Neural progenitor cell (in vitro differentiated cells): ENCODE results near the gene NOTCH2NLA.
"Not testable (repeated sequence)": the region's sequence is repeated elsewhere in the genome, so short reads cannot be mapped to it uniquely, and the experiment has no call there.

ENCODE experiments used
- CTCF ChIP-seq: fragments of 200-600 bp; sonication (generic); IDR thresholded peaks from 2 replicates; pipeline ENCODE4 v1.5.1; 2017; ENCODE audit warnings: antibody characterized with exemption, mild to moderate bottlenecking
- EZH2 ChIP-seq: fragments of 200-600 bp; sonication (generic); IDR thresholded peaks from 2 replicates; pipeline ENCODE4 v1.6.1; 2017; ENCODE audit warnings: antibody characterized with exemption, mild to moderate bottlenecking, moderate library complexity
- EZH2phosphoT487 ChIP-seq: fragments of 200-600 bp; sonication (generic); IDR thresholded peaks from 2 replicates; pipeline ENCODE4 v1.6.1; 2017; ENCODE audit warnings: antibody characterized with exemption

- TF ChIP-seq CTCF, EZH2, EZH2phosphoT487: not testable (repeated sequence)
Measured at GRCh38 chr1:146274083-146274482, 45.3 kb upstream of the NOTCH2NLA start.
